ENCODE data around the gene PARL.

Gene PARL

DNA sequence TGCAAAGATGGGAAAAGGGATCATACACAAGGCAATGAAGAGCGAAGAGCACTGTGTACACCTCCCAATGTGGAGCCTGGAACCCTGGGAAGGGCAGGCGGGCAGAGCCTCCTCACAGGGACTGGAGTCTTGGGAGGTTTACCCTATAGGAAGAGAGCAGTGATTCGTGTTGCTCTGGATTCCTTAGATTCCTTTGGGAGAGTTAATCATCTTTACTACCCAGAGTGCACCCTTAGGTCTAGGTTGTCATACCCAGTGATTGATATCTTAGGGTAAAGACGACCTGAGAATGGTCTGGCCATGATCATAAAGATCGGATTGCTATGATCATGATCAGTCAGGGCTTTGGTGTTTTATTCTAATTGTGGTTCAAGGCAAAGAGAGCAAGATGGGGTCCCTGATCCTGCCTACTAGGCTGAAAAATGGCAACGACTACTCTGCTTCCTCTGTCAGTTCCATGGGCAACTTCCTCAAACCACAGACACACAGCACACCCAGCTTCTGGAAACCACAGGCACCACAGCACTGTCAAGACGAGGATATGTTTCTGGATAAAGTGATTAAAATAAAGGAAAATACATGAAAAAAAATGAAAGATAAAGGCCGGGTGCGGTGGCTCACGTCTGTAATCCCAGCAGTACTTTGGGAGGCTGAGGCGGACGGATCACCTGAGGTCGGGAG, 38.9 kb downstream of the PARL start:
- no peak for DNase-seq

DNA sequence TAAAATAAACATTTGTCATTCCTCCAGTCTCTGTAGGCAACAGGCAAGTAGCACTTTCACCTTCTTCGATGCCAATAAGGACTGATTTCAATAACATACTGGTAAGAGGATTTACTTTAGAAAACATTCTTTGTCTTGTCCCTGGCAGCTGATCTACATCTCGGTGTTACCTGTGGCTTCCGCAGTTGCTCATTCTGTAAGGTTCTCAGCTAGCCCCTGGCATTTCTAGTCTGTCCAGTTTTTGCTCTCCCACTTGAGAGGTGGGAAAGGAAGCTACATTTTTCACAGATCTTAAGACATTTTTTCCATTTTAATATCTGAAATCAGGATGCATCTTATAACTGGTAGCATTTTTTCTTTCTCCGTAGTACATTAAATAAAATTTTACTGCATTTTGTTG, 39.6 kb downstream of the PARL start:
- DNase-seq = no peak

DNA sequence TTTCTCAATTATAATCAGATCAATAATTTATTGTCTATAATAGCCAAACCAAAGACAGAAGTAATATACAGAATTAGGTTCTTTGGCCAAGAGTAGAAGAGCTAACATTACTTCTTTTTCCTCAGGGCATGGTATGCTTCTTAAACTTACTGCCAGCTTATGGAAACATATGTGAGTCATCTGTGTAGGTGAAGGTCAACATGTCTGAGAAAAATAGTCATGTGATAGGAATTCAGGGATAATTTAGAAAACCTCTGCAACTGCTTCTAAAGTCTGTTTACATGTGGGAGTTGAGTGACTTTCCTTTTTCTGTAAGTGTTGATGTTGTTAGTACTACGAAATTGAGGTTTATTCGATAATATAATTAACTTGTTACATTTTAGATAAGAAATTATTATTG, 40.1 kb downstream of the PARL start:
- DNase-seq = no peak

DNA sequence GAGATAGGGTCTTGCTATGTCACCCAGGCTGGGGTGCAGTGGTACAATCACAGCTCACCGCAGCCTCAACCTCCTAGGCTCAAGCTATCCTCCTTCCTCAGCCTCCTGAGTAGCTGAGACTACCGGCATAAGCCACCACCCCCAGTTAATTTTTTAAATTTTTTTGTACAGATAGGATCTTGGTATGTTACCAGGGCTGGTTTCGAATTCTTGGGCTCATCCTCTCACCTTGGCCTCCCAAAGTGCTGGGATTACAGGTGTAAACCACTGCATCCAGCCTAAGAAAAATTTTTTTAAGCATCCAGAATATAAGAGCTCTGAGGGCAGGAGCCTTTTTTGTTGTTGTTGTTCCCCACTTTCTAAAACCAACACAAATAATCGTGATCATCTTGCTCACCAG, 44.9 kb downstream of the PARL start:
- no peak for DNase-seq

DNA sequence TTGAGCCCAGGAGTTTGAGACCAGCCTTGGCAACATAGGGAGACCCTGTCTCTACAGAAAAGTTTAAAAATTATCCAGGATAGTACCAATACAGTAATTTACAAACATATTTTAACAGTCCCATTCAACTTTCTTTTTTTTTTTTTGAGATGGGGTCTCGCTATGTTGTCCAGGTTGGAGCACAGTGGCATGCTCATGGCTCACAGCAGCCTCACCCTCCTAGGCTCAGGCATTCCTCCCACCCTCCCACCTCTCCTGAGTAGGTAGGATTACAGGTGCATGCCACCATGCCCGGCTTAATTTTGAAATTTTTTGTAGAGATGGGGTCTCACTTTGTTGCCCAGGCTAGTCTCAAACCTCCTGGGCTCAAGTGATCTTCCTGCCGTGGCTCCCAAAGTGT, 46.8 kb downstream of the PARL start:
- DNase-seq = no peak

DNA sequence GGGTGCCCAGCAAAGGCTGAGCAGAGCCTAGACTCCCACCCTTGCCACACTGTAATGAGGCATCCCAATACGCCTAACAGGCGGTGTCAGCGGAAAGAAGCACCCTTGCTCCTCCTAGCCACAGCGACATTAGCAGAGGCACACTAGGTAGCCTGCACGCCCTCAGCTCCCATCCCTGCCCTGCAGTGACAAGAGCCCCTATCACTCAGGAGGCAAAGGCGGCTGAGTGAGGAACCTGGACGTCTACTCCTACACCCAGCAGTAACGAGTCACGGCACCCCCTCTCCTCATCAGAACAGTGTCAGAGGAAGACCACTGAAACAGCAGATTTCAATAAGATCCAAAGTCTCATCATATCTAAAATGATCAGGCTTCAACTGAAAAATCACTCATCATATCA, 47.3 kb downstream of the PARL start:
- no peak for DNase-seq

DNA sequence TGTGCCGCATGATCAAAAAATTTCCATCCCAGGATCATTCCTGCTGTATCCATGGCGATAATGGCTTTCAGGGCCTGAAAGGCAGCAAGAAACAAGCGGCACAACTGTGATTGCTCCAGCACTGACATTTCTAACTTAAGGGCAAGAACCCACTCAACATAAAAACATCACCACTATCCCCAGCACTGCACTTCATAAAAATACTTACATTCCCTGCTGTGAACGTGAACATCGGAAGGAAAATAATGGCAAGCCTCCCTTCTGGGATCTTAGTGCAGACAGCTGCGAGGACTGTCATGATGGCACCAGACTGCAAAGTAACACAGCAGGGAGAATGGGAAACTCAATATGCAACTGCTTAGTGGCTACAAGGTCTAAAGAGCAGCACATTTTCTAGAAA, 51.2 kb downstream of the PARL start:
- no peak for DNase-seq

DNA sequence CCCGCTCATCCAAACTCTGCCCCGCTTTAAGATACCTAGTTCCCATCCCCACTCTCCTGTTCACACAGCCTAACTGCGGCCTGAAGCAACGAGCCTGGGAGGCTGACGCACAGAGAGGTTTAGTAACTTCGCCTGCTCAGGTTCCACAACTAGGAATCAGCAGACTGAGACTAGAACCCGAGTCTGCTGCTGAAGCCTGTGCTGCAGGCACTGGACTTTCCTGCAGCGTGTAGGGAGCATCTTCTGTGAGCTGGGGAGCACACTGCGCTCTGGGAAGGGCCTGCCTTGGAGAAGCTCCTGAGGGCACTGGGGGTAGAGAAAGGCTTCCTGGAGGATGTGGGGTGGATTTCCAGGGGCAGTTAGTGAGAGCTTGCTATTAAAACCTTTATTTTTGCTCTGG, 54.5 kb downstream of the PARL start:
- DNase-seq = no peak

DNA sequence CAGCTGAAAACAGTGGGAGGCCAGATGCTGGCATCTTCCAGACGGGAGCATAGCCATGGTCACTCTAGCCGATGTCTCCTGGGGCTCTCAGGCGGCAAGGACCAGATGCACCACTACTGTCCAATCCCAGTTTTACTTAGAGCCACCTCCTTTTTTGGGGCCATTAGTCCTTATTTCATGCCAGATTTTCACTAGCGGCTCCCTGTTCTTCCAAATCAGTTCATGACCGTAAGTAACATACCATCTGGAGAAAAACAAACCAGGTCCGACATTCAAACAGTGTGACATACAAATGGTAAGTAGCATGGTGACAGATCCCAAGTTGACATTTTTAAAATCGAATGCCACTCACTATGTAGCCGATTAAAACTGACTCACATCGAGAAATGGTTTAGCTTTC, 55.2 kb downstream of the PARL start:
- no peak for DNase-seq

DNA sequence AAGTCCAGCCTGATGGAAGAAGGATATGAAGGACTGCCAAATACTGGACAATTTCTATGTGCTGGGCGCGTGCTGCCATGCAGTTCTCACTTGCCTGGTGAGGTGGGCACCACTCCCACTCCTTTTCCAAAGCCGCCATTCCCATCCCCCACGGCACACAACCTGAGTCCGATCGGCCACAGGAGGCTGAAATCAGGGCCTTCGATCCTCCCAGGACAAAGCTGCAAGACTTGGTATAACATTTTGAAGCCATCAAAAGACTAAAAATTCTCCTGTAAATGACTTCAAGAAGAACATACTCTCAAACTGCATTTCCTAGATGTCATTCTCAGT, 56.2 kb downstream of the PARL start:
- DNase-seq = no peak

DNA sequence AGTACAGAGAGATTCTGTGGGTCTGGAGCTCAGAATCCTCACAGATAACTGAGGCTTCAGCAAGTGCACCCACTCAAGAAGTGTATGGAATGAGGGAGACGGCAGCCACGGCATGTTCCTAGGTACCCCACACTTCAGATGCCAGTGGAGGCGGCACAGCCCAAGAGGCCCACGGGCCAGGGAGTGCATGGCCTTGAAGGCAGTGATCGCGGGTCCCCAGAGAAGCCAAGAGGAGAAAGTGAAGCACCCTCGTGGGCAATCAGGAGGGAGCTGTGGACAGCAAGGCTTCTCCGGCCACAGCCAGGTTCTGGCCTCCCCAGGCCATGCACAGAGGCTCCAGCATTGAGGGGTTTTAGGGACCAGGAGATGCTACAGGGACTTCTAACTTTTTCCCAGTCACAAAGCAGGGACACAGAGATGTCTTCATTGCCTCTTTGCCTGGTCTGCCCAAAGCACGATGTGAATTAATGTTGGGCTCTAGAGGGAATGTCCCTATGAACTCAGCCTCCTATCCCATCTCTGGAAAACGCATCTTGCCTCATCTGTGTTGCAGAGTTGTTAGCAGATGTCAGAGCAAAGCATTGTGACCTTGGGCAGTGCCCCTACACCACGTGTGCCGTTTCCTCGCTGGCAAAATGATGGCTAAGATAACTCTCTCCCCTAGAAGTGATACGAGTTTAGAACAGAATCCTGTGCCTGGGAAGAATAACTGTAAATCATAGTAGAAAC, 56.7 kb downstream of the PARL start:
- no peak for DNase-seq

DNA sequence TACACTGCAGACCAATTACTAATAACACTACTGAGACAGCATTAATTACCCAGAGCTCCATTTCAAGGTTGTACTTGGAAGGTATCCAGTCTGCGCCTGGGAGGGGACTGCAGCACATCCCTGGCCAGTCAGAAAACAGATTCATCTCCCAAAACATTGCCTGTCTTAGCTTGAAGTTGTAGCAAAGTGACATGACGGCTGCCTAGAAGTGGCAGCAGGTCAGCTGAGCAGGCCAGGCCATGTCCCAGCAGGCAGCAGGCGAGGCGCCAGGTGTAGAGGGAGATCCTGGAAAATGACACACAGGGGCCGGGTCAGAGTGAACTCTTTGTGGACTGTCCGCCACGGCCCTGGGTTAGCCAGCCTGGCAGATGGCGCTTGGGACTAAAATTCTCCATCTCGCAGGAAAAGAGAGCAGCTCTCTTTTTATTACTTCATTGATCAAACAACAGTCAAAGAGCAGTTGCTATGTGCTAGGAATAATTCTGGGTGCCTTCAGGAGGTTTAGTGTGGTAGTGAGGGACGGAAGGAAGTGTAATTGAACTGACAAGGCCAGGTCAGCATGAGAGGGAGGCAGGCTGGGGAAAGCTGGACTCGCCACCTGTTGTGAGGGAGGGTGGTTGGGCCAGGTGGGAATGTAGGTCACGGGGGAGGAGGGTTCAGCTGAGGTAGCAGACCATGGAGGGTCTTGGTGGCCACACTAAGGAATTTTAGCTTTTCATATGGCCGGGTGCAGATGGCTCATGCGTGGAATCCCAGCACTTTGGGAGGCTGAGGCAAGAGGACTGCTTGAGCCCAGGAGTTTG, 58.0 kb downstream of the PARL start:
- DNase-seq = no peak

DNA sequence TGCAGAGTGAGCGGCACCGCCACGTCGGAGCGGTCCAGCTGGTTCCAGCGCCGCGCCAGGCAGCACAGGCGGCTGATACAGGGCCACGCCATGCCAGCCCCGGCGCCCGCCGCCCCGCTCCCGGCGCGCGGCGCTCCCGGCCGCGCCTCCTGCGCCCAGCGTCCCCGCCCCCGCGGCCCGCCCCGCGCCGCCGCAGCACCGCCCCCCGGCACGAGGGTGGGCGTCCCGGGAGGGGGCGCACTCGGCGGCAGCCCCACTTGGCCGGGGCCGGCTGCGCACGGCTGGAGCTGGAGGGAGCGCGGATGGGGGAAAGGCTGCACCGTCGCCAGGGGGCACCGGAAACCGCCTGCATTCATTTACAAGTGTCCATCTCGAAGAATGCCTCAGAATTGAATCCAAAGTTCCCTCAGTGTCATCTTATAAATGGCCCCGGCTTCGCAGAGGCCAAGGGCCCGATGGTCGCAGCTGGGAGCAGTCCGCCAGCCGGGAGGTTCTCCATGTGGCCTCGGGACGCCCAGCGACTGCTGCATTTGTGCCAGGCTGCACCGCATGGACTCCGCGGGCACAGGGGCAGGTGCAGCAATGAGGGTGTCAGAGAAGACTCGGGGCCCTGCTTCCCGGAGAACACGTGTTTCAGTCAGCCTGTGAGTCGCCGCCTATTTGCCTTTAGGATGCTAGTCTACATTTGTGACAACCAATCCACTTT, 59.1 kb downstream of the PARL start, which contains the start of gene MAP6D1:
TSS of gene MAP6D1 (minus strand) at position 122 of the 706 bp plus-strand sequence. CDS start at position 92, 30 bp downstream.
- no peak for DNase-seq

DNA sequence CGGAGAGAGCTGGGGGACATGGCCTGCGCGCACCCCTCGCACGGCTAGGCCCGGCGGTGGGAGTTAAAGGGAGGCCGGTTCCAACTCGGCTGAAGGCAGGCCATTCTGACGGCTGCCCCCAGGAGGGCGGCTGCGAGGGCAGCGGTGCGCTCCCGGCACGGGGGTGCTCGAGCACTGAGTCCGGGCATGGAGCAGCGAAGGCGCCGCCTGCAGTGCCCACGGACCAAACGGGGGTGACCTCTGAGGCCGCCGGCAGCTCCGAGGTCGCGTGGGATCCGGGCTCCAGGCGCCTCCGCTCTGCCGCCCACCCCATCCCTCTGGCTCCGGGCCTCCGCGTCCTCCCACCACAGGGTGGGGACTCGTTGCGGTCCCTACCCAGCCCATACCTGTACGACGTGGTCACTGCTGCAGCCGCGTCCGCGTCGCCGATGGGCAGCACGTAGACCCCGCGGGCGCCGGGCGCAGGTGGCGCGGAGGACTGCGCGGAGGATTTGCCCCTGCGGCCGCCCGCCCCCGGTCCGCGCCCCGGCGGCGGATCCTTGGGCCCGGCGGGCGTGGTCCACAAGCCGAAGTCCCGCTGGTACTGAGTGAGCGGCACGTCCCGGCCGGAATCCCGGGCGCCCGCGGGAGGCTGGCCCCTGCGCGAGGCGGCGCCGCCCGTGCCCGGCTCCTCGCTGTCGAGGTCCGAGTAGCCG, 59.8 kb downstream of the PARL start:
- no peak for DNase-seq

DNA sequence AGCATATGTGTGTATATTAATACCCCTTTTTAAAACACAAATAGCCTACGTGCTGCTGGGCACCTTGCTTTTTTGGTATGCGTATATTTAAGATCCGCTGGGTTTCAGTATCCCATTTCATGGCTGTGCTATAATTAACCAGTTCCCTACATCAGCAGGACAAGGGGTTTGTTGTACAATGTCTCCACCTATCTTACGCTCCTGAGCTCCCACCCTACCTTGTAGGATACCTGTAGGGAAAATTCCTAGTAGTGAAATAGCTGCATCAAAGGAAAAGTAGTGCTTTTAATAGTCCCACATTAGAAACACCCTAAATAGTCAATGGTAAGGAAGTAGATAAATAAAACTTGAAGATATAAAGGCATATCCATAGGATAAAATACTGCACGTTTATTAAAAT, 60.7 kb downstream of the PARL start:
- no peak for DNase-seq

DNA sequence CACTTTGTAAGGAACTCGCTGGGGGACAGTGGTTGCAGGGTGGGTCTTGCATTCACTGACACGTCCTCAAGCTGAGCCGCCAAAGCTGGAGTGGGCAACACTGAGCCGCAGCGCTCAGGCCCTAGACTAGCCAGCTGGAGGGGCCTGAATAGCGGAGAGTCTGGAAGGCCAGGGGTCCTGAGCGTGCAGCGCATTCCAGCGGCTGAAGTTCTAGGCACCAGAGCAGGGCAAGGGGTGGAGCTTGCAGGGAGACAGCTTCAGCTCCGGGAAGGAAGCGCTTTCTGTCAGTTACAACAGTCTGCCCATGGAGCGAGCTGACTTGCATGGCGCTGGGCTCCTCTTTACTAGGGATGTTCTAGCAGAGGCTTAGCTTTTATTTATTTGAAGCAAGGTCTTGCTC, 62.0 kb downstream of the PARL start:
- DNase-seq = no peak

DNA sequence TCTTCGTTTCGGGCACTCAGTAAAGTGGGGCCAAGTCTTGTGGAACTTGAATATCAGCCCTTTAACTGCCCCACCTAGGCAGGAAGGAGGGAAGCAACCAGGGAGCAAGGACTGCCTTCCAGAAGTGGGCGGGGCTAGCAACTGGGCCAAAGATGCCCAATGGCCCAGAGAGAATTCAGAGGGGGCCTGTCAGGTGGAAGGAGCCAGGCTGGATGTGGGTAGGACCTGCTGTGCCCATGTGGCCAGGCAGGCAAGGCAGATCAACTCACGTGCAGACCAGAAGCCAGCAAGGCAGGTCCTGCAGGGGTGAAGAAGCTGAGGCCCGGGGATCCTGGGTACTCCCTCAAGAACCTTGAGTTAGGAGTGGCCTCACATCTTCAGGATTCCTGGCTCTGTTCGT, 64.8 kb downstream of the PARL start:
- DNase-seq = no peak

DNA sequence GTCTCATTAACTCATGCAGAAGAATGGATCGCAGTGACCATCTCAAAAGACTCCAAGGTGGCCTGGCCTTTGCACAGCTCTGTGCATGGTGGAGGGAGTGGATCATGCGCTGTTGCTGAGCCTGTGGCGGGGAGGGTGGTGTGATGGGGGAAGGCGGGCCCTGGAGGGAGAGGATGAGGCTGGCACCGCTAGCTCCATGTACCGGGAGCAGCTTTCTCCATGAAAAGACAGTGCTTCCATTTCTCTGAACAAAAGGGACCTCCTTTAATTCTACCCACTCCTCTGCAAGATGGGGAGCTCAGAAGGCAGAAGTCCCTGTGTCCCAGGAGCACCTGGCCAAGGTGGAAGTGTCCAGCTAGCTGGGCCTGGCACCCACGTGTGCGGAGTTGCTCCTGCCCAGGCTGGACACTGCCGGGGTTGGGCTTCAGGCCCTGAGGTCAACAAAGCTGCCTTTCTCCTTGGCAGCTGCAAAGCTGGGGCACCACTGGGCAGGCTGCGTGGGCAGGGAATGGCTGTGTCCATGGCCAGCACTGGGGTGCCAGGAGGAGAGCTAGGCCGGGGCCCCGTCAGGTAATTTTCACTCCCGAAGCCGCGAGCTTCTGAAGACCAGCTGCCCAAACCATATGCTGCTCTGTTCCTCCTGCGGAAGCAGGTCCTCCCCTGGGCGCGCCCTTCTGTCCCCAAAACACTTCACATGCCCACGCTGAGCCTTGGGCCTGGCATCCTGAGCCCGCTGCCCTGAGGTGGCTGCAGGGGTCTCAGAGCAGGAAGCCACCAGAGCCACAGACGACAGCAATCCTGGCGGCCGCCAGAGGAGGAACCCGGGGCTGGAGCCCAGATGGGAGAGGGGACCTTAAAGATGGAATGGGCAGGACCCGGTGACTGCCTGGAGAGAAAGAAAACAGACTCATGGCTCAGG, 65.7 kb downstream of the PARL start:
- DNase-seq = no peak

DNA sequence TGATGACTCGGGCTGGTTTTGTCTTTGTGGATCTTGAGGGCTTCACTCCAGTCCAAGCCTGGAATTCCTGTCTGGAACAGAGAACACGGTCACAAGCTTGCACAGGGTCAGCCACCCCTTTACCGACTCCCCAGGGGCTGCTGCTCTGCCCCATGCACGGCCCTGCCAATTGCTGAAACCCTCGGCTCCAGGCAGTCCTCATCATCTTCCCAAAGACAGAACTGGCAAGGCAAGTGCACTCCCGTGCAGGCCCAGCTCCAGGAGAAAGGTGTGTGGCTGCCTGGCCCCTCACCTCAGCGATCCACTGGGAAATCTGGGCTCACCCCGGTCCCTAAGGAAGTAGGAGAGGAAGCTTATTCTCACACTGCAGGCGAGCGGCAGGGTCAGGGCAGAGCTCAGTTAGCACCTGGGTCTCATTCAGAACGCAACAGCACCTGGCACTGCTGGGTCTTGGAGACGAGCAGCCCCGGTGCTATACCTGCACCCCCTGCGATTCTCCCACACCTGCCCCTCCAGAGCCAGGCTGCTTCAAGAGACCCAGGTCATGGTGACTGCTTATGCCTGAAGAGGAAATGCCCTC, 66.5 kb downstream of the PARL start:
- no peak for DNase-seq

DNA sequence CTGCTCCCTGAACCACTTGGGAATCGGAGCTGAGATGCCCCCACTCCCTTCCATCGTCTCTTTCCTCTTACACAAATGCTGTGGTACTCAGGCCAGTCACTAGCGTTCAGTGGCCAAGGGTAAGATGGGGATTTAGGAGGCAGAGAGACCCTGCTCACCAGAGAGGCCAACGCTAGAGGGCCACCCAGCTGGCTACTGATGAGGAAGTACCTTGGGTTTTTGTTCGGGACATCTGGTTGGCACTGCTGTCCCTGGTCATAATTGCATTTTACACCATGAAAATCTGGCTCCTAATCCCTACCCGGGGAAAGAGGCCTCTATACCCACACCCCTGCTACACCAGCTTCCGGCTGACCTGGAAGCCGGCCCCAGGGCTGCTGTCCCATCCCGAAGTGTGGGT, 67.0 kb downstream of the PARL start:
- DNase-seq = no peak

All from NCI-H446 treated with DMSO at 0.1 percent for 48 hours (cell line).